ENCODE data around the gene MIF. TPM values are rescaled to one million over a fixed set of nuclear protein-coding genes. Genes with fewer than 3 reads are reported as not detected.

The MIF gene
- total and polyA plus RNA-seq, 4 donors, result 108 to 1,047 (median 303) TPM

DNA sequence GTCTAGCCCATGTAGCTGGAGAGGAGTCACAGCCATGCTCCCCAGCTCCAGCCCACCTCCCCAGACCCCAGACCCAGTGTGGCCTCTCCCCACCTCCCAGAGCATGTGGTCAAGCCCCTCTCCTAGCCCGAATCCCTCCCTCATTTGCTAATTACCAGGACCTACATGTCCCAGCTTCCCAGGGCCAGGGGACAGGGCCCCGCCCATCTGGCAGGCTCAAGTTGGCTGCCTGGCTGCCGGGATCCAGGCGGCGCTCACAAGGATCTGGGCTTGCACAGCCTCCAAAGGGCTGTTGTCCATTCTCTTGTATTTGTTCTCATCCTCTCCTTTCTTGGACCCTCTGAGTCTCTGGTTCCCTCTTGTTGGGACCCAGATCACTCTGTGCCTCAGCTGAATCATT, 4.6 kb upstream of the MIF start (continued):
- TF ChIP-seq MAX (IDR thresholded peaks at IDR 0.05) (no peak), YY1 (IDR thresholded peaks at IDR 0.05) (no peak)

GRCh38 chr22:23891726-23892125, 2.5 kb upstream of the MIF start:
- no peak overlapping the region for H3K9ac ChIP-seq (ENCODE audit: low read depth in 1 of 2, low read length in 2 of 2)
- no peak overlapping the region for H3K4me3 ChIP-seq (ENCODE audit: low read depth in 1 of 3, low read length in 3 of 3)
- WGBS, result 89% methylated on average over 7 of the region's 7 CpGs
- TF ChIP-seq MAX (IDR thresholded peaks at IDR 0.05), result no peak
- no peak for TF ChIP-seq JUND (IDR thresholded peaks at IDR 0.05)
- no peak for TF ChIP-seq RAD21 (IDR thresholded peaks at IDR 0.05)
- TF ChIP-seq HNF4A (conservative IDR thresholded peaks at IDR 0.05), result no peak
- no peak for TF ChIP-seq FOXA1 (IDR thresholded peaks at IDR 0.05)
- TF ChIP-seq, protein P1, sequence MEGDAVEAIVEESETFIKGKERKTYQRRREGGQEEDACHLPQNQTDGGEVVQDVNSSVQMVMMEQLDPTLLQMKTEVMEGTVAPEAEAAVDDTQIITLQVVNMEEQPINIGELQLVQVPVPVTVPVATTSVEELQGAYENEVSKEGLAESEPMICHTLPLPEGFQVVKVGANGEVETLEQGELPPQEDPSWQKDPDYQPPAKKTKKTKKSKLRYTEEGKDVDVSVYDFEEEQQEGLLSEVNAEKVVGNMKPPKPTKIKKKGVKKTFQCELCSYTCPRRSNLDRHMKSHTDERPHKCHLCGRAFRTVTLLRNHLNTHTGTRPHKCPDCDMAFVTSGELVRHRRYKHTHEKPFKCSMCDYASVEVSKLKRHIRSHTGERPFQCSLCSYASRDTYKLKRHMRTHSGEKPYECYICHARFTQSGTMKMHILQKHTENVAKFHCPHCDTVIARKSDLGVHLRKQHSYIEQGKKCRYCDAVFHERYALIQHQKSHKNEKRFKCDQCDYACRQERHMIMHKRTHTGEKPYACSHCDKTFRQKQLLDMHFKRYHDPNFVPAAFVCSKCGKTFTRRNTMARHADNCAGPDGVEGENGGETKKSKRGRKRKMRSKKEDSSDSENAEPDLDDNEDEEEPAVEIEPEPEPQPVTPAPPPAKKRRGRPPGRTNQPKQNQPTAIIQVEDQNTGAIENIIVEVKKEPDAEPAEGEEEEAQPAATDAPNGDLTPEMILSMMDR (IDR thresholded peaks at IDR 0.05; ENCODE audit: low read depth, low read length, missing input control), result no peak
- TF ChIP-seq, protein P2, sequence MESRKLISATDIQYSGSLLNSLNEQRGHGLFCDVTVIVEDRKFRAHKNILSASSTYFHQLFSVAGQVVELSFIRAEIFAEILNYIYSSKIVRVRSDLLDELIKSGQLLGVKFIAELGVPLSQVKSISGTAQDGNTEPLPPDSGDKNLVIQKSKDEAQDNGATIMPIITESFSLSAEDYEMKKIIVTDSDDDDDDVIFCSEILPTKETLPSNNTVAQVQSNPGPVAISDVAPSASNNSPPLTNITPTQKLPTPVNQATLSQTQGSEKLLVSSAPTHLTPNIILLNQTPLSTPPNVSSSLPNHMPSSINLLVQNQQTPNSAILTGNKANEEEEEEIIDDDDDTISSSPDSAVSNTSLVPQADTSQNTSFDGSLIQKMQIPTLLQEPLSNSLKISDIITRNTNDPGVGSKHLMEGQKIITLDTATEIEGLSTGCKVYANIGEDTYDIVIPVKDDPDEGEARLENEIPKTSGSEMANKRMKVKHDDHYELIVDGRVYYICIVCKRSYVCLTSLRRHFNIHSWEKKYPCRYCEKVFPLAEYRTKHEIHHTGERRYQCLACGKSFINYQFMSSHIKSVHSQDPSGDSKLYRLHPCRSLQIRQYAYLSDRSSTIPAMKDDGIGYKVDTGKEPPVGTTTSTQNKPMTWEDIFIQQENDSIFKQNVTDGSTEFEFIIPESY (IDR thresholded peaks at IDR 0.05), result no peak
- peaks cover 0 to 3% (median 2%) of the 10 kb centered on the region in 4 donors for H3K36me3 ChIP-seq (ENCODE audit: control insufficient read depth in 4 of 4, insufficient read depth in 3 of 4, low read depth in 1 of 4, low read length in 3 of 4)
- no peak overlapping the region for H3K27ac ChIP-seq (ENCODE audit: low read depth in 1 of 2, low read length in 2 of 2)
- H3K4me1 ChIP-seq (ENCODE audit: control insufficient read depth in 4 of 4, insufficient read depth in 4 of 4, low read length in 3 of 4), result peaks cover 11 to 29% (median 20%) of the 10 kb centered on the region in 4 donors
- DNase-seq (ENCODE audit: low spot score), result no peak
- no peaks in the 10 kb centered on the region for H3K9me3 ChIP-seq (ENCODE audit: control insufficient read depth in 4 of 4, low read length in 3 of 4)
- no peaks in the 10 kb centered on the region for H3K27me3 ChIP-seq (ENCODE audit: control insufficient read depth in 4 of 4, insufficient read depth in 4 of 4, low read length in 3 of 4)

- WGBS, result 90% methylated on average over 2 of the region's 2 CpGs
- H3K27ac ChIP-seq (ENCODE audit: low read depth in 1 of 2, low read length in 2 of 2), result peak overlapping the region in 1 of 2 donors; percentile 89
Measured at GRCh38 chr22:23892130-23892529, 2.1 kb upstream of the MIF start.

More at GRCh38 chr22:23892130-23892529, 2.1 kb upstream of the MIF start:
- Histone ChIP-seq H3K36me3 (ENCODE audit: control insufficient read depth in 4 of 4, insufficient read depth in 3 of 4, low read depth in 1 of 4, low read length in 3 of 4) (peaks cover 1 to 5% (median 3%) of the 10 kb centered on the region in 4 donors), H3K4me3 (ENCODE audit: low read depth in 1 of 3, low read length in 3 of 3) (no peak overlapping the region), H3K27me3 (ENCODE audit: control insufficient read depth in 4 of 4, insufficient read depth in 4 of 4, low read length in 3 of 4) (no peaks in the 10 kb centered on the region), H3K9me3 (ENCODE audit: control insufficient read depth in 4 of 4, low read length in 3 of 4) (no peaks in the 10 kb centered on the region), H3K9ac (ENCODE audit: low read depth in 1 of 2, low read length in 2 of 2) (no peak overlapping the region), H3K4me1 (ENCODE audit: control insufficient read depth in 4 of 4, insufficient read depth in 4 of 4, low read length in 3 of 4) (peaks cover 11 to 29% (median 20%) of the 10 kb centered on the region in 4 donors)
- TF ChIP-seq TAF1 (conservative IDR thresholded peaks at IDR 0.05) (no peak), RAD21 (IDR thresholded peaks at IDR 0.05) (no peak), NR2F2 (IDR thresholded peaks at IDR 0.05) (no peak), YY1 (IDR thresholded peaks at IDR 0.05) (no peak), RXRA (IDR thresholded peaks at IDR 0.05) (no peak), MAX (IDR thresholded peaks at IDR 0.05) (no peak), SP1 (IDR thresholded peaks at IDR 0.05) (no peak), EGR1 (IDR thresholded peaks at IDR 0.05; ENCODE audit: low read depth in 2 of 2) (no peak), JUND (IDR thresholded peaks at IDR 0.05) (no peak), FOXA2 (IDR thresholded peaks at IDR 0.05) (no peak), FOXA1 (IDR thresholded peaks at IDR 0.05) (no peak)
- TF ChIP-seq, protein P1 (IDR thresholded peaks at IDR 0.05; ENCODE audit: low read depth, low read length, missing input control), result no peak
- TF ChIP-seq, protein P3, sequence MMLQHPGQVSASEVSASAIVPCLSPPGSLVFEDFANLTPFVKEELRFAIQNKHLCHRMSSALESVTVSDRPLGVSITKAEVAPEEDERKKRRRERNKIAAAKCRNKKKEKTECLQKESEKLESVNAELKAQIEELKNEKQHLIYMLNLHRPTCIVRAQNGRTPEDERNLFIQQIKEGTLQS (IDR thresholded peaks at IDR 0.05), result no peak
- no peak for DNase-seq (ENCODE audit: low spot score)

Measured in liver (tissue), 9 donors.